IPS DF 19.7 (cell line): ENCODE results near the gene GNG12.

ENCODE experiments used
- DNase-seq: peaks from one replicate; pipeline ENCODE4 v3.0.0-alpha.2; 2013; ENCODE audit warnings: low read depth, low spot score

Gene GNG12

DNA sequence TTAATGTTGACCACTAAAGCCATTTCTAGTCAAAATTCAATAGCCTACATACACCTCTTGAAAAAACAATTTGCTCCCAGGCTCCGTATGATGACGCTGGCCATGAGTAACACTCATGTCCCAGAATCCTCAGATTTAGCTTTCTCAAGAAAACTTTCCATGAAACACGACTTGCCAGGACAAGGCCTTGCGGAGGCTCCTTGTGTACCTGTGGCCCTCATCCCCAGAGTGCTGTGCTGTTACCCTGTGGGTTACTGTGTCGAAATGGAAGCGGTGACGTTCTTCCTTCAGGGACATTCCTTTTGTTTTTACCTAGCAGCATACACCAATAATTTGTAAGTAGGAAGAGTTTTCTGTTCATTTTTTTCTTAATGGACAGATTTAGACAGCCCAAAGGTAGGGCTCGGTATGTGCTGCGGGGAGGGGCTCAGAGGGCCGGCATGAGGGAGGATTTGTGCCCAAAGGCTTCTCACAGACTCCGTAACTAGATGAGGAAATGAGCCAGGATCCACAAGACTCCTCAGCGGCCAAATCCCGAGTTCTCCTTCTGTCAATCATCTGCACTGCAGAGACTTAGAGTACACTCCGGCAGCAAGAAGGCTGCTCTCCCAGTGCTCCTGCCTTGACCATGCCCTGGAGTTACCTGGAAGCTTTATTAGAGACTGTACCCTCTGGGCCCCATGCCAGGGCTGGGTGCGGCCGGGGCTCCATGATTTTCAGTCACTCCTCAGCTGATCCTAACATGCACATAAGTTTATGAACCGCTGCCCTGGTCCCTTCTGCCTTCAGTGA, 17.8 kb downstream of the GNG12 start:
- DNase-seq = no peak

DNA sequence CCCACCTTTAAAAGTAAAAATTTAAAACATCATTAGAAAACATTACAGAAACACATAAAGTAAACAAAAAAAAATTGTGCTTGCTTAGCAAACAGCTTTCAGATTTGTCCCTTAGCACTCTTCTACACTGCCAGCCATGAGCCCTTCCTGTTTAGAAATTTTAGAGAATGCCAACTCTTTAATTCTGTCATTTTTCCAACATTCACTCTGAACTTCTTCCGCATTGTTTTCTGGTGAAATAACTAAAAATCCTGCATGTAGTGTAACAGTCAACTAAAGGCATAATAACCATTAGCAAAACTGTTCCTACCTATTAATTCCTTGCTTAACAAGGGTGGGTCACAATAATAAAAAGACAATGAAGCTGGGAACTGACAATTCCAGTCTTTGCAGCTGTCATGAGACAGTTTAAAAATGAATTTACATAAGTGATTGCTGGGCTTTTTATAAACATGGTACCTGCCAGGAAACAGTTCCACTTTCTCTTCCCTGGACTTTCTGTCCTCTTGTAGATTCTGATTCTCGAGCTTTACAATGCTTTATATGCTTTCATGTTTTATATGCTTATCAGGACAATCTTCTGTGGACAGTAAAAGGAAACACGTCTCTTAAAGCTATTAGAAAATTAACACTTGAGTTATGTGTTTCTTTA, 19.0 kb downstream of the GNG12 start:
- no peak for DNase-seq

DNA sequence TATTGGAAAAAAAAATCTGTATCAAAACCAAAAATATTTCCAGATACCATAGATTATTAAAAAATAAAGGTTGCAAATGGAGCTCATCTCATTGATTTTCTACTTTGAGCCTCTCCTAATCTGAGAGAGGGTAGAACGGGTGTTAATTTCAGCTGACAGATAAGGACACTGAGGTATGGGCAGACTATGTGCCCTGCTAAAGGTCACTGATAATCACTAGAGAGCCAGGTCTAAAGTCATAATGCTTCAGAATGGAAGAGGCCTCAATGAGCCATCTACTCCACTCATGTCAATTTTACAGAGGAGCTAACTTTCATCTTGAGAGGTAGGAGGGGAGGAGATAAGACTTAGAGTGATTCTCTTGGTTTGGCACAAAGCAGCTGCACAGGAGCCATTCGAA, 21.0 kb downstream of the GNG12 start:
- DNase-seq = no peak

DNA sequence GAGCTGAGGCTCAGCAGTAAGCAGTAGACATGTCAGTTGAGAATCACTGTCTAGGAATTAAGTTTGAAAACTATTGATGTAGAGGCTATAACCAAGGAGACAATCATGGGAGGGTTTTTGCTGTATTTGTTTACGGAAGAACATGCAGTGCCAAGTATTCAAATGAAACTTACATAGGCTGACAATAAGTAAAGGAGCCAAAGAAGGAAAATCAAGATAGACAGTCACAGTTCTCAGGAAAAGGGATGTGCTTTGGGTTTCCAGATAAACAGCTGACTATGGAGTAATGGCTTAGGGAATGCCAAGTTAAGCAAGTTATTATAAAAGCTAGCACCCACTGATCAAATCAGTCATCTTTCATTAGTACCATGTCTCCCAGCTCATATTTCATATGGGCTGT, 21.5 kb downstream of the GNG12 start:
- DNase-seq = no peak

DNA sequence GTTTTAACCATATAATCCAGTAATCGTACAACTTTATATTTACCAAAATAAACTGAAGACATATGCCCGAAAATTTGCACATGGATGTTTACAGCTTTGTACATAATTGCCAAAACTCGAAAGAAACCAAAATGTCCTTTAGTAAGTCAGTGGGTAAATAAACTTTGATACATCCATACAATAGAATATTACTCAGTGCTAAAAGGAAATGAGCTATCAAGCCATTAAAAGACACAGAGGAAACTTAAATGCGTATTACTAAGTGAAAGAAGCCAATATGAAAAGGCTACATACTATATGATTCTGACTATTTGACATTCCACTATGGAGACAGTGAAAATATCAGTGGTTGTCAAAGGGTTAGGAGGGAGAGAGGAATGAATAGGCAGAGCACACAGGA, 23.4 kb downstream of the GNG12 start:
- no peak for DNase-seq

DNA sequence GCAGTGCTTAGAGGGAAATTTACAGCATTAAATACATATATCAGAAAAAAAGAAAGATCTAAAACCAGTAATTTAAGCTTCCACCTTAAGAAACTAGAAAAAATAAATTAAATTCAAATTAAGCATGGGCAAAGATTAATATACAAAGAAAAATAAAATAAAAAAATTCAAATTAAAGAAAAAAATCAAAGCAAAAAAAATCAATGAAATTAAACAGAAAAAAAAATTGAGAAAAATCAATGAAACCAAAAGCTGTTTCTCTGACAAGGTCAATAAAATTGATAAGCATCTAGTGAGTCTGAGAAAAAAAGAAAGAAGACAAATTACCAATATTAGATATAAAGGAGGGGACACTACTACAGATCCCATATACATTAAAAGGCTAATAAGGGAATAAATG, 26.0 kb downstream of the GNG12 start:
- no peak for DNase-seq

DNA sequence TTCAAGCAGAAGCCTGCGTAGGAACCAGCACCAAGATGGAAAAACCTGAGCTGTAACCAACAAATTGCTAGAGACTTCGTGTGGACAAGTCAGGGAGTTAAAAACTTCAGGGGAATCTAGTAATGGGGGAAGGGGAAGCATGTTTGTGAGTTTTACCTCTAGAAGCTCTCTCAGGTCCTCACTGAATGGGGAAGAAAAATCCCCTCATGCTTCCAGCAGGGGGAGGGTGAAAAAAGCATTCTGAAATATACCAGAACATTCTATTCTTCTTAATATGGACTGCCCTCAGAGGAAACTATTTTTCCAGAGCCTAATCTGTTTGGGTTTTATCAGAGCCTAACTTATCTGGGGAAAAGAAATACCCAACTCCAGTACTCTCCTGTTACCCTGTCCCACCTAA, 28.6 kb downstream of the GNG12 start:
- DNase-seq = no peak

DNA sequence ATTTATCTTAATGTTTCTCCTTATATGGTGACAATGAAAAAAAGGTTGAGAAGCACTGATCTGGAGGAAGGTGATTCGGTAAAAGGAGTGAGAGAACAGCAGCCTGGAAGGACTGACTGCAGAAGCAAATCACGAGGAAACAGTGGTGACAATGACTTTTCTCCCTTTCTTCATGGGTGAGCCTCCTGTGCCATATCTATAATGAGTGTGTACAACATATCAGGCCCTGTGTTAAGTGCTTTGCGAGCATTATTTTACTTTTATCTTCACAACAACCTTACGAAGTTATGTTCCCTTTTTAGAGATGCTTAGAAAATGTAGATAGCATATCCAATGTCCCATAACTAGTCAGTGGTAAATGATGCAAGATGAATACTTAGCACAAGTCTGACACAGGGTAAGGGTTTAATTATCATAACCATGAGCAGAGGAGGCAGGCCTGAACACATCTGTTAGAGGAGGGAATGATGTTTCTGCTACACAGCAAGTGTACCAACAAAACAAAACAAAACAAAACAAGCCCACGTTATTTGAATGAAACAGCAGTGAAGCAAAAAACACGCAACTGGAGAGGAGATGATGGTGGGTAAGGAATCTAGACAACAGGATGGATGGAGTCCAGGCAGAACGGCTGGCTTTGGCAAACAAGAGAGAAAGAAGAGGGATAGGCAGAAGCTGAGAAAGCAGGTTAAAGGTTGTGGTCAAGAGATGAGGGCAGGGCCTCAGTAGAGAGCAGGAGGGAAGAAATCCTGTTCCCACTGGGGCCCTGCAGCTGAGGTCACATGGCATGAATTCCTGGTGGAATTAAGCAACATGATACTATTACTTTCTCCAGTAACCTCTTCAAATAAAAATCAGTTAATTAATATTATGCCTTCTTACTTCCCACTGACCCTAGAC, 29.6 kb downstream of the GNG12 start:
- DNase-seq = no peak

DNA sequence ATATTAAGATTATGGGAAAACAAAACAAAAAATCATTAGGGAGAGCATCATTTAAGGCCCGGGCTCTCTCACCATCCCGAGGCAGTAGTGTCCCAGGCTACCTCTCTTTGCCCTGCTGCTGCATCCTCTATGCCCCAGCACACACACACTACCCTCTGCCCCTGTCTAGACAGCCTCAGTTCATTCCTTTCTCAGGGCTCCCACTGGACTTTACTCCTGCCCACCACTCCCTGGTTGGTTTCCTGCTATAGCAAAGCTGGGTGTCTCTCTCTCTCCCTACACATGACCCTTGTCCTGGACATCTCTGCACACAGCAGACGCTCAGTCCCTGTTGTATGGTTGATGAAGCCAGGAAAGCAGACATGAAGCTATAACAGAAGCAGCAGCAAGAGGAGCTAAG, 30.7 kb downstream of the GNG12 start:
- DNase-seq = no peak

DNA sequence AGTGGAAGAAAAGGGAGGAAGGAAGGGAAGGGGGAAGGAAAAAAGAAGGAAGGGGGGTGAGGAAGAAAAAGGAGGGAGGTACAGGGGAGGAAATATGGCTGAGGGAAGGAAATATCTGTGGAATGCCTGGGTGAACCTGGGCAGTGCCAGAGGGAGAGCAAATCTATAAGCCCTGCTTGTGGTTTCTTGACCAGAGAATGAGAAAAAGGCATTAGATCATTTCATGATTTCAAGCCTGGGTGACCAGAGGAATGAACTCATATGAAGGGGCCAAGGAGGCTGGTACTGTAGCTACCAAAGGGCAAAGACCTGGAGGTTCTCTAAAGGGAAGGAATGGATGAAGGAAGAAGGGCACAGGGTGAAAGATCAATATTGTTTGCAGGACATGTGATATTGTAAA, 31.4 kb downstream of the GNG12 start:
- no peak for DNase-seq

DNA sequence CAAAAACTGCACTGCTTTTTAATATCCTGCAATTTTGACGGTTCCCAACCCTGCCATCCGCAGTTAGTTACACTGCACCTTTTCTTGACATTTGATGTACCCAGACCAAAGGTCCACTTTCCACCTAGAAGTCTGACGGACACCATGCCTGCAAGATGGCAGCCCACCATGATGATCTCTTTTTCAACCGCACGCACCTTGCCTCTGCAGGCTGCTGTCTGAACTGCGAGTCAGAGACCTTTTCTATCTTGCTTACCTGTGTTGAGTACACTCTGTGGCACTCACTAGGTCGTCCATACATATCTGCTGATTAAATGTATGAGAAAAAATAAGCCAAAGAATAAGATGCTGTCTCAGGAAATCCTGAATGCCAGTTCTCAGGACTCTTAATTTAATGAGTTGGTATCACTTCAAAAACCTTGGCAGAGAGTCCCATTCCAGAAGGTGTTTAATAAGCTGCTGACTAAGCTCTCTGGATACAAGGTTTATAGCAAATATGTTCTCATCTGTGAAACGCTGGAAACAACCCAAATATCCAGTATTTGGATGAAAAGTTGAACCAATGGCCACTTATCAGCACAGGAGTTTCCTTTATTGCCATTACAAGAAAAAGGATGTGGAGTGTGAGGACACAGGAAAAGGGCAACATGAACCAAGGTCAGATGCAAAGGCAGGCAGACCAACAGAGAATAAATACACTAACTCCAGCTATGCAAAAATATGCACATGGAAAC, 37.9 kb downstream of the GNG12 start:
- no peak for DNase-seq

DNA sequence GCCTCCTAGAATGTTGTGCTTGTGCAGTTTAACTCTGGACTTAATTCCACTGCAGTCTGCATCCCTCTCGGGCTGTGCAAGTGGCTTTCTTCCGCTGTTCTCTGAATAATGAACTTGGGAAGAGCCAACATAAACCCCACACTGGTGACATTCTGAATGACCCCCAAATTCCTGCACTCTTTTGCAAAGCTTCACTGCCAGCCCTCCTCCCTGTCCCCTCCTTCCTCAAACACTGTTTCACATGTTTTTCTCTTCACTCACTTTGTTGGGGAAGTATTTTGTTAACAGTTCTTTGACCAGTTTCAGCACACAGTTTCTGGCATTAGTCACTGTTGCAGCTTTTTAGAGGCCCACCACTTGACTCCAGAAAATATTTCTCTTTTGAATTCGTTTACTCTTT, 39.7 kb downstream of the GNG12 start:
- no peak for DNase-seq

DNA sequence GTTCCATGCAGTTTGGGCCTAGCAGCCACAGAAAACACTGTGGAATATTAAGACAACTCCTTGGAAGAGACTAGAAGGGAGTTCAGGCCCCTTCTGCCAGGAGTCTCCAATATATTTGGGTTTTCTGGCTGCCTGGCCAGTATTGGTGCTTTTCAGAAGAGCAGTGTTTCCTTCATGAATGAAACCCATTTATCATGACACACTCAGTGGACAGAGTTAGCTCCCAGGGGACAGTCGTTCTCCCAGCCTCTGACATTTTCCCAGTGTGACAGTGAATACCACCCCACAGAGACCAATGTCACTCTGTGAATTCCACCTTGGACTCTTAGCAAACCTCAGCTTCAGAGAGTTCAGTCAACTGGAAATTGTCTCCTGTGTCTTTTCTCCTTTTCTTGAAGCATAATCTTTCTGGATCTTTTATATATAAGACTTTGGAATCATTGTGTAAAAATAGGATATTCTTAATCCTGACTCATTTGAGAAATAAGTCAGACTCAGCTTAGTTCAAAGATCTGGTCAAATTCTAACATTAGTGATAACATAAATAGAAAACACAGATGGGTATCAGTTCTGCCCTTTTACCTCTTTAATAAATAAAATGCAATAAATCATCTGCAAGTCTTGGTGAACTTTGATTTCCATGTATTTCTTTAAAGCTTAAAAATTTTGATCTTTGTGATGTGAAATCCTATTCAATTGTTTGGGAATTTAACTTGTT, 40.4 kb downstream of the GNG12 start:
- DNase-seq = no peak

DNA sequence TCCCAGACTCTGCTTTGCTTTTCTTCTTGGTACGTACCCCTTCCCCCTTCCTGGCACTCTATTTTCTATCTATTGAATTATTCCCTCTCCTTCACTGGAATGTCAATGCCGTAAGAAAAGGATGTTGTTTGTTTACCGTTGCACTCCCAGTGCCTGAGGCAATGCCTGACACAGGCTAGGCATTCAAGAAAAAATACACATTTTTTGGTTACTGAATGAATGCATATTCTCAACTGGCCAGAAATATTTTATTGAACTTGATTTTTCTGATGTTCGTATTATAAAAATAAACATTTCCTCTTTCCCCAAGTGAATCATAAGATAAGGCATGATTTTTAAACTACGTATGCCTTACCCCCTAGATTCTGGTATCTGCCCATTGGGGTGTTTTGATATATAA, 41.2 kb downstream of the GNG12 start:
- DNase-seq = no peak

DNA sequence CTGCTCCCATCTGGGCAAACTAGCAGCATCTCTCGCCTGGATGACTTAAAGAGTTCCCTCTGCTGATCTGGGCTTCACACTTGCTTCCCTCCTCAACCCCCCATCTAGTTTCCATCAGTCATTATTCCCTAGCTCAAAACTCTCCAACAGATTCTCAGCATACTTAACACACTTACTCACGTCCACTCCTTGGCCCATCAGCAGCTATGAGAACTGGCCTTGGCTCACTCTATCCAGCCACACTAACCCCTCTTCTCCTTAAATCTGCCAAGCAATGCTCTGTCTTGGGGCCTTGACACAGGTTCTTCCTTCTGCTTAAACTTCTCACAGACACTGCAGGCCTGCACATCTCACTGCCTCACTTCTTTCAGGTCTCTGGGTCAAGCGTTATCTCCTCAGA, 41.6 kb downstream of the GNG12 start:
- no peak for DNase-seq

DNA sequence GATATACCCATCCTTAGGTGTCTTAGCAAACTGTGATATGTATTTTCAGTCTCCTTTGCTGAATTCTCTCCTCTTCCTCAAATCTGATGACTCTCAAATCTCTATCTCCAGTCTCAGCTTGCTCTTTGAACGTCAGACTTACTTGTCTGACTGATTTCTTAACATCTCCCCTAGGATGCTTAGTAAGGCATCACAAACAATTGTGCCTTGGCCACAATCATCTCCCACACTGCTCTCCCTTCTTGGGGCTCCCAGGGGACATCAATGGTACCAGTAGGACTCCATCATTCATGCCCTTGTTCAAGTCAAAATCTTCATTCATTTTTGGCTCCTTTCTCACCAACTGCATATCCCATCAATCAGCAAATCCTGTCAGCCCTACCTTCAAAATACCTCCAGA, 42.0 kb downstream of the GNG12 start:
- DNase-seq = no peak

DNA sequence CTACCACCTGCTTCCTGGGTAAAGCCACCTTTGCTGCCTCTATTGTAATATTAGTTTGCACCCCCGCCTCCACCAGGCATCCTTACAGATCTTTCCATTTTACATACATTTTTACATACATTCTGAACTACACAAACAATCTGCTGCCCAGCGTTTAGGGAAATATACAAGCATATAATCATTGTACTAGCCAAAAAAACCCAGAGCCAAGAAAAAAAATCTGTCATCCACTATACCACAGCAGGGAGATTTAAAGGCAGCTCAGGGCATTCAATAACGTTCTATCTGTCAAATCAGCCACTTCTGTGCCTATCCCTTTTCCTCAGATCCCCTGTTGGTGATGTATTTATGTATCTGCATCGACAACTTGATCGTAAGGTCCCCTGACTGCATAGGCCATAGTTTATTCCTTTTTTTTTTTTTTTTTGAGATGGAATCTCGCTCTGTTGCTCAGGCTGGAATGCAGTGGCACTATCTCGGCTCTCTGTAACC, 43.0 kb downstream of the GNG12 start:
- DNase-seq = no peak

DNA sequence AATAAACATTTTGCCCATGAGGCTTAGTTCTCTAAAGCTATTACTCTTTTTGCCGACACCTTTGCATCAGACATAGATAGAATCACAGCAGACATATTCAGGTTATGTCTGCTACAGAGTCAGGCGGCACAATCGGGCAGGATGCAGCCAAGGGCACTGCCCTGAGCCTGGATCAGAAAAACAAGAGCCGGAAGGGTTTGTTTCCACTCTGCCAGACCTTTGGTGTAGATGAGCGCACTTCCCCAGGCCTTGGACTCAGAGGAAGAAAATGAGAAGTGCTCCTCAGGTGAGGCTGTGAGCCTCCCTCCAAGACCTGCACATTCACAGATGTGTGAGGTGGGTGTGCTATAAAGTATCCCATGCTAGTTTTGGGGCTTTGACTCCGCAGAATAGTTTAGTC, 43.7 kb downstream of the GNG12 start:
- no peak for DNase-seq

DNA sequence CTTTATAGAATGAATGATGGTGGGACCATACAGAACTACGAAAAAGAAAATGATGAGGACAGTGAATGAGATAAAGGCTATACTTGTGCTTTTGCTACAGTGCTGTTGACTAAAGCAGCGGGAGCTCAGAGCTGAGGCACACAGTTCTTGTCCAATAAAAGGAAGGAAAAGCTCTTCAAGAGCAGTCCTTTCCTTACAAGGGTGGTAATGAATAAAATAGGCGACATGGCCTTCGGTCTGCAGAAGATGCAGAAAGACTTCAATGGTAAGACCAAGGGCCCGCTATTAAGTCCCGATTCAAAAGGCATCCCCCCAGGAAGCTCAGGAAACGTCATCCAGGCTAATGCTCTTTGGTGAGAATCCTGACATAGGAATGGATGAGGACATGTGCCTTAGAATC, 44.4 kb downstream of the GNG12 start:
- DNase-seq = no peak

DNA sequence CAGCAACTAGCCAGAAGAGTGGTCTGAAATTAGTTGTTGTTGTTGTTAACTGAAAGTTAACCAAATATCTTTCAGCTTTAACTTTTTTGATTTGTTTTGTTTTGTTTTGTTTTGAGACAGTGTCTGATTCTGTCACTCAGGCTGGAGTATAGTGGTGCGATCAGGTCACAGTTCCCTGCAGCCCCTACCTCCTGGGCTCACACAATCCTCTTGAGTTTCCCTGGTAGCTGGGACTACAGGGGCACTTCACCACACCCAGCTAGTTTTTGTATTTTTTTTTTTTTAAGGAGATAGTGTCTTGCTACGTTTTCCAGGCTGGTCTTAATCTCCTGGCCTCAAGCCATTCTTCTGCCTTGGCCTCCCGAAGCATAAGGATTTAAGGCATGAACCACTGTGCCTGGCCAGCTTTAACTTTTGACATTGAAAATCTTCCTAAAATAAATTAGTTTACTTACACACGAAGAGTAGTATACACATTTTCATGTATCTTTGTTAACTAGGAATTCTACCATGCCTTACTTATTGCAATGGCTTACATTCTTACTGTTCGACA, 45.0 kb downstream of the GNG12 start:
- DNase-seq = no peak

DNA sequence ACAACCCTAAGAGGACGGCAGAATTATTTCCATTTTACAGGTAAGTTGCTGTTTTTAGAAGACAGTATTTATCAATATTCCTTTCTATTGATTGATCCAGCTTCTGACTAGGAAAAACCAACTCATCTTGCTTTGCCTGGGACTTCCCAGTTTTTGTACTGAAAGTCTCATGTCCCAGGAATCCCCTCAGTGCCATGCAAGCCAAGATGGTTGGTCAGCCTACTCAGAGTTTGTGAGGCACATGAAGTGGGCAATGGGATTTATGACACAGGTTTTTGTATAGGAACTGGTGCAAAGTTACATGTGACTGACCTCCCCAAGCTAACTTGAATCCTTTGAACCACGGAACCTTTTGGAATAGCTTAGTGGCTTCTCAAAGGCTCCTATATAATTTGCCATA, 45.5 kb downstream of the GNG12 start:
- no peak for DNase-seq
